Sigmoid colon (tissue), 3 donors: Measurements from ENCODE around the gene SPATA31C1.

Experiments
- POLR2A ChIP-seq, 2 donors: fragments of 450-650 bp; IDR thresholded peaks; one replicate each; pipeline ENCODE4 v1.6.1; 2016; ENCODE audit warnings: antibody characterized with exemption in 2 of 2, mild to moderate bottlenecking in 2 of 2, moderate library complexity in 2 of 2
- TF ChIP-seq, protein P1 (sequence below), 4 experiments: fragments of 450-650 bp in 3 of 4; fragments of 200-600 bp in 1 of 4; IDR thresholded peaks; one replicate each; pipeline ENCODE4 v1.5.1; 2016 to 2019; ENCODE audit warnings: antibody characterized with exemption in 4 of 4, mild to moderate bottlenecking in 3 of 4, moderate library complexity in 2 of 4

DNA sequence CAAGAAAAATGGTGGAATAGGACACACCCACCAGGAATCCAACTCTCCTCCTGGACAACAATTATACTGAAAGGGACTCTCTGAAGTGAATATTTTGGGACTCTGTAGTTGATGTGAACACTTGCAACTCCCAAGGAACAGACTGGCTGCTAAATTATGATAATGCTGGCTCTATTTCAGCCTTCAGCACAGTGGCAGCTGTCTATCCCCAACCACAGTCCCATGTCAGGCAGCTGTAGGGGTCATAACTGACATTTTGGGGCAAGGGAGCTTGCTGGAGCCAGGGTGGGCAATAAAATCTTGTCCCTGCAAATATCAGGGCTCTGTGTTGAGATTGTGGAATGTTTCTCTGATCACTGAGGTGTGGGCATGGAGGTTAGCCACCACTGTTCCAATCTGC is 20.9 kb upstream of the SPATA31C1 start:
- no peak for TF ChIP-seq POLR2A (IDR thresholded peaks at IDR 0.05)
- TF ChIP-seq, protein P1, sequence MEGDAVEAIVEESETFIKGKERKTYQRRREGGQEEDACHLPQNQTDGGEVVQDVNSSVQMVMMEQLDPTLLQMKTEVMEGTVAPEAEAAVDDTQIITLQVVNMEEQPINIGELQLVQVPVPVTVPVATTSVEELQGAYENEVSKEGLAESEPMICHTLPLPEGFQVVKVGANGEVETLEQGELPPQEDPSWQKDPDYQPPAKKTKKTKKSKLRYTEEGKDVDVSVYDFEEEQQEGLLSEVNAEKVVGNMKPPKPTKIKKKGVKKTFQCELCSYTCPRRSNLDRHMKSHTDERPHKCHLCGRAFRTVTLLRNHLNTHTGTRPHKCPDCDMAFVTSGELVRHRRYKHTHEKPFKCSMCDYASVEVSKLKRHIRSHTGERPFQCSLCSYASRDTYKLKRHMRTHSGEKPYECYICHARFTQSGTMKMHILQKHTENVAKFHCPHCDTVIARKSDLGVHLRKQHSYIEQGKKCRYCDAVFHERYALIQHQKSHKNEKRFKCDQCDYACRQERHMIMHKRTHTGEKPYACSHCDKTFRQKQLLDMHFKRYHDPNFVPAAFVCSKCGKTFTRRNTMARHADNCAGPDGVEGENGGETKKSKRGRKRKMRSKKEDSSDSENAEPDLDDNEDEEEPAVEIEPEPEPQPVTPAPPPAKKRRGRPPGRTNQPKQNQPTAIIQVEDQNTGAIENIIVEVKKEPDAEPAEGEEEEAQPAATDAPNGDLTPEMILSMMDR (IDR thresholded peaks at IDR 0.05): no peak
